PC-3 (cell line): ENCODE data around the gene ZNF768. TPM values are rescaled to one million over a fixed set of nuclear protein-coding genes. Genes with fewer than 3 reads are reported as not detected.

Experiments
- ATAC-seq: fragments of 200-7000 bp; cut with Tn5 transposase; 2 replicates; pipeline ENCODE4 v1.9.1; 2020; ENCODE audit warnings: mild to moderate bottlenecking, moderate library complexity
- BruUV-seq: library from RNA; stranded (reverse); fragments of 400-500 nt; replicated peaks from 2 replicates; lab custom pipeline; 2021; lab: Mats Ljungman, UMichigan
- CTCF ChIA-PET: fragments of 300-600 bp; sonication (Branson Sonifier 250); formaldehyde crosslinking; loops from one replicate; lab custom pipeline; 2022; ENCODE audit warnings: antibody characterized with exemption; lab: Charles Lee
- POLR2A ChIA-PET: fragments of 300-600 bp; sonication (Branson Sonifier 250); formaldehyde crosslinking; loops from one replicate; lab custom pipeline; 2022; ENCODE audit warnings: antibody characterized with exemption; ENCODE audit not compliant: unreplicated experiment; lab: Charles Lee
- DNase-seq: peaks from one replicate; pipeline ENCODE4 v3.0.0-alpha.2; 2015
- H2AFZ ChIP-seq: fragments of 300-600 bp; sonication (generic); 2 replicates; pipeline ENCODE4 v1.6.0; 2016; ENCODE audit warnings: antibody characterized with exemption, low read length
- H3F3A ChIP-seq: fragments of 300-600 bp; sonication (generic); one replicate; pipeline ENCODE4 v1.6.0; 2017; ENCODE audit warnings: antibody characterized with exemption, low read length, control low read depth, mild to moderate bottlenecking; ENCODE audit not compliant: unreplicated experiment
- H3K27ac ChIP-seq: fragments of 300-600 bp; sonication (generic); 2 replicates; pipeline ENCODE4 v1.5.1; 2016; ENCODE audit warnings: mild to moderate bottlenecking, low read length
- H3K27me3 ChIP-seq: fragments of 300-600 bp; sonication (generic); 2 replicates; pipeline ENCODE4 v1.6.1; 2016; ENCODE audit warnings: low read length, mixed read lengths
- H3K36me3 ChIP-seq: fragments of 300-600 bp; sonication (generic); 2 replicates; pipeline ENCODE4 v1.6.1; 2016; ENCODE audit warnings: low read depth, mixed run types, low read length, mixed read lengths
- H3K4me1 ChIP-seq: fragments of 300-600 bp; sonication (generic); 2 replicates; pipeline ENCODE4 v1.5.1; 2016; ENCODE audit warnings: low read length; ENCODE audit not compliant: insufficient read depth
- H3K4me2 ChIP-seq: fragments of 300-600 bp; sonication (generic); 2 replicates; pipeline ENCODE4 v1.6.0; 2016; ENCODE audit warnings: low read length
- H3K4me3 ChIP-seq: fragments of 300-600 bp; sonication (generic); 2 replicates; pipeline ENCODE4 v1.5.1; 2016; ENCODE audit warnings: mild to moderate bottlenecking, low read length, mixed read lengths
- H3K79me2 ChIP-seq: fragments of 300-600 bp; sonication (generic); 2 replicates; pipeline ENCODE4 v1.6.1; 2017; ENCODE audit warnings: low read length, mixed read lengths
- H3K9ac ChIP-seq: fragments of 300-600 bp; sonication (generic); 2 replicates; pipeline ENCODE4 v1.6.0; 2016; ENCODE audit warnings: mild to moderate bottlenecking, low read length
- H3K9me2 ChIP-seq: fragments of 300-600 bp; sonication (generic); replicated peaks from 2 replicates; pipeline ENCODE4 v1.6.1; 2016; ENCODE audit warnings: mixed run types, low read length, mixed read lengths
- H3K9me3 ChIP-seq: fragments of 300-600 bp; sonication (generic); 2 replicates; pipeline ENCODE4 v1.6.1; 2016; ENCODE audit warnings: low read length, mixed read lengths
- H4K20me1 ChIP-seq: fragments of 300-600 bp; sonication (generic); 2 replicates; pipeline ENCODE4 v1.6.1; 2016; ENCODE audit warnings: low read length, mixed read lengths
- CTCF ChIP-seq: fragments of 300-600 bp; sonication (generic); conservative IDR thresholded peaks from 2 replicates; pipeline ENCODE4 v1.5.1; 2017; ENCODE audit warnings: antibody characterized with exemption, low read depth, mild to moderate bottlenecking, low read length
- EZH2 ChIP-seq: fragments of 300-600 bp; sonication (generic); IDR thresholded peaks from one replicate; pipeline ENCODE4 v1.6.1; 2017; ENCODE audit warnings: antibody characterized with exemption, mild to moderate bottlenecking, low read length; ENCODE audit not compliant: unreplicated experiment
- EZH2phosphoT487 ChIP-seq: fragments of 300-600 bp; sonication (generic); IDR thresholded peaks from 2 replicates; pipeline ENCODE4 v1.6.1; 2018; ENCODE audit warnings: mild to moderate bottlenecking, antibody characterized with exemption, low read length, borderline replicate concordance
- intact Hi-C: fragments of 100-400 bp; cut with micrococcal nuclease; formaldehyde crosslinking; loops from 2 replicates; pipeline ENCODE4 v1.9.0; 2023
- total RNA-seq: library from RNA; depleted of rRNA; stranded (reverse); fragments of >200 nt; gene quantifications from 2 replicates; pipeline ENCODE4 v1.2.3, GENCODE V29; 2014

ZNF768 gene
- total RNA-seq, 1 experiment from 2014 or later: 31.2 TPM

DNA sequence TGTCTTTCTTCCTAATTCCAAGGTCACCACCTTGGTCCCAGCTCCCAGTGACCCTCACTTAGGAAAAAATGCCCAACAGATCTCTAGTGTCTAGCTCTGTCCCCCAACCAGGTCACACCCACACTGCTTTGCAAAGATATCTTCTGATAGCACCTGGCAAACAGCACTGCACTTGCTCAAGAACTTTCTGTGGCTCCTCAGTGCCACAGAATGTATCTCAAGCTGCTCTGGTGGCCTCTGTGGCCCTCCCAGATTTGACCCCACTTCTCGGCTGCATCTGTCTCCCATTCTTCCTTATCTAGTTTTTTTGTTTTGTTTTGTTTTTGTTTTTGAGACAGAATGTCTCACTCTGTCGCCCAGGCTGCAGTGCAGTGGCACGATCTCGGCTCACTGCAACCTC, 40.2 kb upstream of the ZNF768 start:
- POLR2A ChIA-PET: no interaction called here
- H3K9me2 ChIP-seq: no peaks in the 10 kb centered on the region
- H3K27me3 ChIP-seq: no peaks in the 10 kb centered on the region
- no peak overlapping the region for H3K4me3 ChIP-seq
- H3K4me2 ChIP-seq: no peak overlapping the region
- no peaks in the 10 kb centered on the region for H4K20me1 ChIP-seq
- DNase-seq (no peak), ATAC-seq (no peak)
- no peaks in the 10 kb centered on the region for H3F3A ChIP-seq
- intact Hi-C loops: no loop called here
- TF ChIP-seq EZH2: no peak
- TF ChIP-seq CTCF: no peak
- no peak for TF ChIP-seq EZH2phosphoT487
- no peaks in the 10 kb centered on the region for H3K9me3 ChIP-seq
- H3K9ac ChIP-seq: peak overlapping the region; percentile 76
- H3K4me1 ChIP-seq: peaks cover 34% of the 10 kb centered on the region
- H2AFZ ChIP-seq: no peak overlapping the region
- H3K36me3 ChIP-seq: no peaks in the 10 kb centered on the region
- H3K79me2 ChIP-seq: no peaks in the 10 kb centered on the region
- no TSS peak for BruUV-seq
- peak overlapping the region; percentile 96 for H3K27ac ChIP-seq
- CTCF ChIA-PET: no interaction called here

DNA sequence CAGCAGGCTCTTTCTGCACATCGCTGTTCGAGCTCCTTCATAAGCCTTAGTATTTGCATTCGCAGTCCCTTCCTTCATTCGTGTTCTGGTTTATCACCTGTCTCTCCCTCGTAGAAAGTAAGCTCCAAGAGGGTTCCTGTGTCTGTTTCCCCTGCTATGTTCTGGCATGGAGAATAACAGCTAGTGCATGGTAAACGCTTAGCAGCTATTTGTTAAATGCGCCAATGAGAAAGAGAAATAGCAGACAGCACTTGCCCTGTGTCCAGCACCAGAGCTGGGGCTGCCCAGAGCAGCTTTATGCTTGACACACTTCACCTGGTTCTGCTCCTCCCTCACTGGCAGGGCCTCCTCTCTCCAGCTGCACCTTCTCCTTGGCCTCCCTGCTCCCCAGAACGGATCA, 39.6 kb upstream of the ZNF768 start:
- no peaks in the 10 kb centered on the region for H3K36me3 ChIP-seq
- TF ChIP-seq CTCF: no peak
- TF ChIP-seq EZH2phosphoT487: no peak
- TF ChIP-seq EZH2: no peak
- peaks cover 32% of the 10 kb centered on the region for H3K4me1 ChIP-seq
- H3F3A ChIP-seq: no peaks in the 10 kb centered on the region
- BruUV-seq: no TSS peak
- DNase-seq: no peak
- H3K4me3 ChIP-seq: no peak overlapping the region
- H3K9ac ChIP-seq: no peak overlapping the region
- no peaks in the 10 kb centered on the region for H3K9me2 ChIP-seq
- H4K20me1 ChIP-seq: no peaks in the 10 kb centered on the region
- no peak for ATAC-seq
- no peak overlapping the region for H3K27ac ChIP-seq
- H3K4me2 ChIP-seq: no peak overlapping the region
- ChIA-PET POLR2A (interaction anchor here (0.5 kb wide), 1 partner anchor 9 kb away, joined by 3 read pairs; no protein-coding TSS in a partner anchor), CTCF (no interaction called here)
- H3K79me2 ChIP-seq: no peaks in the 10 kb centered on the region
- intact Hi-C loops: no loop called here
- no peaks in the 10 kb centered on the region for H3K9me3 ChIP-seq
- no peaks in the 10 kb centered on the region for H3K27me3 ChIP-seq
- no peak overlapping the region for H2AFZ ChIP-seq

DNA sequence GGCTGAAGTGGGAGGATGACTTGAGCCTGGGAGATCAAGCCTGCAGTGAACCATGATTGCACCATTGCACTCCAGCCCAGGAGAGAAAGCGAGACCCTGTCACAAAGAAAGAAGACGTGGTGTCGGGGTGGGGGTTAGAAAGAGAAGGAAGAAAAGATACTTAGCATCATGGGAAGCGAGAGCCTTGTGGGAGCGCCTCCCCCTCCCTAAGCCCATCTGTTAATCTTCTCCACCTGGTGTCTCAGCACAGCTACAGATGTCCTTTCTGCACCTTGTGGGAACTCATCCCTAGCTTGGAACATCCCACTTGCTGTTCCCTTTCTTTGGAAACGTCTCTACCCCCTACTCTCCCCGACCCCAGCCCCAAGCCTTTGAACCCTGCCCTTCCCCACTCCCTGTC, 39.2 kb upstream of the ZNF768 start:
- Histone ChIP-seq H3K9me2 (no peaks in the 10 kb centered on the region), H3K27ac (no peak overlapping the region), H3K4me1 (peaks cover 29% of the 10 kb centered on the region), H3K4me2 (no peak overlapping the region), H3K27me3 (no peaks in the 10 kb centered on the region), H3K9me3 (no peaks in the 10 kb centered on the region), H3F3A (no peaks in the 10 kb centered on the region), H2AFZ (no peak overlapping the region), H3K9ac (no peak overlapping the region), H3K36me3 (no peaks in the 10 kb centered on the region), H3K79me2 (no peaks in the 10 kb centered on the region), H3K4me3 (no peak overlapping the region), H4K20me1 (no peaks in the 10 kb centered on the region)
- POLR2A ChIA-PET: interaction anchor here (0.5 kb wide), 1 partner anchor 8 kb away, joined by 3 read pairs; no protein-coding TSS in a partner anchor
- BruUV-seq: no TSS peak
- DNase-seq: no peak
- intact Hi-C loops: no loop called here
- TF ChIP-seq EZH2phosphoT487 (no peak), EZH2 (no peak), CTCF (no peak)
- no peak for ATAC-seq
- CTCF ChIA-PET: no interaction called here
